ENCODE measurements around the gene LMAN2L.

Gene LMAN2L, protein sequence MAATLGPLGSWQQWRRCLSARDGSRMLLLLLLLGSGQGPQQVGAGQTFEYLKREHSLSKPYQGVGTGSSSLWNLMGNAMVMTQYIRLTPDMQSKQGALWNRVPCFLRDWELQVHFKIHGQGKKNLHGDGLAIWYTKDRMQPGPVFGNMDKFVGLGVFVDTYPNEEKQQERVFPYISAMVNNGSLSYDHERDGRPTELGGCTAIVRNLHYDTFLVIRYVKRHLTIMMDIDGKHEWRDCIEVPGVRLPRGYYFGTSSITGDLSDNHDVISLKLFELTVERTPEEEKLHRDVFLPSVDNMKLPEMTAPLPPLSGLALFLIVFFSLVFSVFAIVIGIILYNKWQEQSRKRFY

GRCh38 chr2:96739633-96740428 is at the start of gene LMAN2L:
TSS of gene LMAN2L (minus strand) at chr2:96740064. CDS start at chr2:96740040, 24 bp downstream.
- peak; percentile 97 for DNase-seq

- no peak for DNase-seq
These were observed 49.4 kb upstream of the LMAN2L start for GRCh38 chr2:96789245-96789617.

GRCh38 chr2:96788442-96789244 is 48.8 kb upstream of the LMAN2L start:
- DNase-seq = no peak

DNA sequence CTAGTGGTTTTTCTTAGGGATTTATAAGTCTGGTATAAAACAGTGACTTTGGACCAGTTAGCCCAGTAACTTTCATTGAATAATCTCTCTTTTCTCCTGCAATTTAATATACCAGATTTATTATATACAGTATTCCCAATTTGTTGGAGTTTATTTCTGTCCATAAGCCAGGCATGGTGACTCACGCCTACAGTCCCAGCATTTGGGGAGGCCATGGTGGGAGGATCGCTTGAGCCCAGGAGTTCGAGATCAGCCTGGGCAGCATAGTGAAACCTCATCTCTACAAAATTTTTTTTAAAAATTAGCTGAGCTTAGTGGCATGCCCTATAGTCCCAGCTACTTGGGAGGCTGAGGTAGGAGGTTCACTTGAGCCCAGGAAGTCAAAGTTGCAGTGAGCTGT is 47.5 kb upstream of the LMAN2L start:
- DNase-seq = no peak

DNA sequence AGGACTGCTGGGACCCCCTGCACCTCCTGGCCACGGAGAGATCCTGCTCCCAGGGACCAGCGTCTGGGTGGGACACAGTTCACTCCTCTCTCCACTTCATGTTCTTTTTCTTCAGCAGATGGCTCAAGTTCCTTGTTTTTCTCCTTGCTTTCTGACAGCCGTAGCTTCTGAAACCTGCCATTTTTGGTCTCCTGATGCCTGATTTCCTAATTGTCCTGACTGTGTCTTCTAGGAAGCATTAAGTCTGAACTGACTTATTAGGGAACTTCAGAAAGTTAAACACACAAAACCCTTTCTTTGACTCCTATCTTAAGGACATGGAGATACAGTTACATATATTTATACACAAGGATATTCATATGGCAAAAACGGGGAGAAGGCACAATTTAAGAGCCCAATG is 43.5 kb upstream of the LMAN2L start:
- no peak for DNase-seq

GRCh38 chr2:96775160-96775559 is 35.3 kb upstream of the LMAN2L start:
- DNase-seq = peak; percentile 19

- no peak for DNase-seq
These were observed 34.1 kb upstream of the LMAN2L start for GRCh38 chr2:96773922-96774321.

GRCh38 chr2:96772903-96773671 is 33.2 kb upstream of the LMAN2L start:
- DNase-seq = no peak

DNA sequence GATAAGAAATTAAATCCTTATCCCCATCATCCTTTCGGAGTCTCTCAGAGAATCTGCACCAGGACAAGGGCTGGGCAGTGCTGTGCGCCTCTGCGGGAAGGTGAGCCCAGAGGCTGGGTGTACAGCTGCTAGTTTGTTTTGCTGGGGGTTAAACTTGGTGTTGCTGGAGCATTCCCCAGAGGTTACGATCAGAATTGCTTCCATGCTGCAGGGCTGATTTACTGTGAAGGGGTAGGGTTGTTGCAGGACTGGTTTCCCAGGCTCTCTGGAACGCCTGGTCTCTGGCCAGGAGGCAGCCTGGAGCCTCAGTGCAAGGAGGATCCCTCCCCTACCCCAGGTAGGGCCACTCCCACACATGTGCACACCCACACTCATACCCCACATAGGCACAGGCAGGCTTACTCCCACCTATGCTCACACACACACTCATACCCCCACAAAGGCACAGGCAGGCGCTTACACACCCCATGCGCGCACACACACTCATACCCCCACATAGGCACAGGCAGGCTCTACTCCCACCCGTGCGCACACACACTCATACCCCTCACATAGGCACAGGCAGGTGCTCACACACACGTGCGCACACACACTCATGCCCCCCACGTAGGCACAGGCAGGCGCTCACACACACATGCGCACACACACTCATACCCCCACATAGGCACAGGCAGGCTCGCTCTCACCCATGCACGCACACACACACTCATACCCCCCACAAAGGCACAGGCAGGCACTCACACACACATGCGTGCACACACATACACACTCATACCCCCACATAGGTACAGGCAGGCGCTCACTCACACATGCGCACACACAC is 32.1 kb upstream of the LMAN2L start:
- DNase-seq = no peak

GRCh38 chr2:96770442-96771202 is 30.8 kb upstream of the LMAN2L start:
- DNase-seq = no peak

GRCh38 chr2:96769814-96770213 is 29.9 kb upstream of the LMAN2L start:
- DNase-seq = no peak

DNA sequence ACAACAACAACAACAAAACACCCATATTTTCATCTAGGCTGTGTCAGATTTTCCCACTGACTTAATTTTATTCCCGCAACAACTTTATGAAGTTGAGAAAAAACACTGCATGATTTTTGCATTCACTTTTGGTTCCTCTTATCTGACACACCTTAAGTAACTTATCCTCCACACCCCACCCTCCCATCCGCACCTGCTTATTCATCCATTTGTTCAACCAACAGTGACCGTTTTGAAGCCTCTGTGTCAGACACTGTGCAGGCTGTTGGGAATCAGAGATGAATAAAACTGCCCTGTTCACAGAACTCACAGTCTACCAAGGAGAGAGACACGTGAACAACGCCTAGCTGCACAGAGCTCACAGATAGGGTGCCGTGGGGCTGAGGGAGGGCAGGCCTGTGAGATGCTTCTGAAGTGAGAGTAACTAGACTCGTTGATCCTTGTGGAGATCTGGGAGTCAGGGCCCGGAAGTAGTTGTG is 28.3 kb upstream of the LMAN2L start:
- DNase-seq = no peak

- DNase-seq = no peak
These were observed 27.4 kb upstream of the LMAN2L start for GRCh38 chr2:96767135-96767871.

DNA sequence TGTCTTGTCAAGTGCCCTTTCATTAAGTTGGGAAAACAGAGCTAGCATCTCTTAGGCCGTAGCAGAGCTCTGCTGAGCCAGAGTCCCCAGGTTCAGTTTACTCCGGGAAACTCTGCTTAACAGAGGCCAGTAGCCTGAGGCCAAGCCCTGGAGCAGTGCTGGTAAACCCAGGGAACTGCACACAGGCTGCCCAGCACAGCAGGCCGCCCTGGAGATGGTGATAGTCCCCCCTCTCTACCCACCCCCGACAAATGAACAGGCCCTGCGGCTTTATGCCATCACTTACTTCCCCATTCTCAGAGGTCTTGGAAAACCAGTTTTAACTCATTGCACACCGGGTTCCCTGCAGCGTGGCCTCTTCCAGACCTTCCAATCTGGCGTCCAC is 24.4 kb upstream of the LMAN2L start:
- peak; percentile 31 for DNase-seq

GRCh38 chr2:96763511-96764252 is 23.8 kb upstream of the LMAN2L start:
- DNase-seq = peak; percentile 34

- DNase-seq = peak; percentile 16
These were observed 22.9 kb upstream of the LMAN2L start for GRCh38 chr2:96762529-96763311.

- peak; percentile 46 for DNase-seq
These were observed 21.3 kb upstream of the LMAN2L start for GRCh38 chr2:96760986-96761832.

All from EL (cell line).